ENCODE data around the gene RHCG.

GRCh38 chr15:89482139-89482538, 14.2 kb downstream of the RHCG start:
- TF ChIP-seq CTCF (IDR thresholded peaks at IDR 0.05; ENCODE audit: low read length): no peak
- TF ChIP-seq EZH2 (IDR thresholded peaks at IDR 0.05; ENCODE audit: borderline replicate concordance, low read length): no peak

All from OCI-LY1 (cell line).